ENCODE data around the gene DNAH2. TPM values are rescaled to one million over a fixed set of nuclear protein-coding genes. Genes with fewer than 3 reads are reported as not detected.

DNAH2 gene
- polyA plus RNA-seq, 1 of the 3 experiments (the other 2 are of a cell fraction), result 0.13 TPM

- CTCF ChIA-PET, result no interaction called here
- TF ChIP-seq IRF3 (IDR thresholded peaks at IDR 0.05; ENCODE audit: low read depth, low read length), result no peak
- no peak for TF ChIP-seq EZH2phosphoT487 (IDR thresholded peaks at IDR 0.05; ENCODE audit: borderline replicate concordance, low read depth)
- no peak for TF ChIP-seq RCOR1 (IDR thresholded peaks at IDR 0.05; ENCODE audit: low read length)
- no peak for TF ChIP-seq TEAD4 (IDR thresholded peaks at IDR 0.05; ENCODE audit: borderline replicate concordance, insufficient read depth)
- TF ChIP-seq NRF1 (IDR thresholded peaks at IDR 0.05; ENCODE audit: low read depth, low read length), result no peak
- TF ChIP-seq PBX3 (IDR thresholded peaks at IDR 0.05), result no peak
- TF ChIP-seq MAX (IDR thresholded peaks at IDR 0.05; ENCODE audit: low read depth), result no peak
- TF ChIP-seq, protein P1, sequence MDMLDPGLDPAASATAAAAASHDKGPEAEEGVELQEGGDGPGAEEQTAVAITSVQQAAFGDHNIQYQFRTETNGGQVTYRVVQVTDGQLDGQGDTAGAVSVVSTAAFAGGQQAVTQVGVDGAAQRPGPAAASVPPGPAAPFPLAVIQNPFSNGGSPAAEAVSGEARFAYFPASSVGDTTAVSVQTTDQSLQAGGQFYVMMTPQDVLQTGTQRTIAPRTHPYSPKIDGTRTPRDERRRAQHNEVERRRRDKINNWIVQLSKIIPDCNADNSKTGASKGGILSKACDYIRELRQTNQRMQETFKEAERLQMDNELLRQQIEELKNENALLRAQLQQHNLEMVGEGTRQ (IDR thresholded peaks at IDR 0.05; ENCODE audit: borderline replicate concordance, low read depth, low read length), result no peak
- no peak for TF ChIP-seq REST (IDR thresholded peaks at IDR 0.05; ENCODE audit: low read depth, low read length)
- TF ChIP-seq RAD21 (IDR thresholded peaks at IDR 0.05; ENCODE audit: low read length), result no peak
- no peak for TF ChIP-seq ELF1 (IDR thresholded peaks at IDR 0.05)
- no peak for TF ChIP-seq YY1 (IDR thresholded peaks at IDR 0.05; ENCODE audit: low read depth)
- TF ChIP-seq, protein P2, sequence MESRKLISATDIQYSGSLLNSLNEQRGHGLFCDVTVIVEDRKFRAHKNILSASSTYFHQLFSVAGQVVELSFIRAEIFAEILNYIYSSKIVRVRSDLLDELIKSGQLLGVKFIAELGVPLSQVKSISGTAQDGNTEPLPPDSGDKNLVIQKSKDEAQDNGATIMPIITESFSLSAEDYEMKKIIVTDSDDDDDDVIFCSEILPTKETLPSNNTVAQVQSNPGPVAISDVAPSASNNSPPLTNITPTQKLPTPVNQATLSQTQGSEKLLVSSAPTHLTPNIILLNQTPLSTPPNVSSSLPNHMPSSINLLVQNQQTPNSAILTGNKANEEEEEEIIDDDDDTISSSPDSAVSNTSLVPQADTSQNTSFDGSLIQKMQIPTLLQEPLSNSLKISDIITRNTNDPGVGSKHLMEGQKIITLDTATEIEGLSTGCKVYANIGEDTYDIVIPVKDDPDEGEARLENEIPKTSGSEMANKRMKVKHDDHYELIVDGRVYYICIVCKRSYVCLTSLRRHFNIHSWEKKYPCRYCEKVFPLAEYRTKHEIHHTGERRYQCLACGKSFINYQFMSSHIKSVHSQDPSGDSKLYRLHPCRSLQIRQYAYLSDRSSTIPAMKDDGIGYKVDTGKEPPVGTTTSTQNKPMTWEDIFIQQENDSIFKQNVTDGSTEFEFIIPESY (IDR thresholded peaks at IDR 0.05; ENCODE audit: borderline replicate concordance, low read depth), result no peak
Observed at GRCh38 chr17:7794075-7794663, 76.6 kb downstream of the DNAH2 start.

More at GRCh38 chr17:7794075-7794663, 76.6 kb downstream of the DNAH2 start:
- no peak overlapping the region for H3K4me2 ChIP-seq
- WGBS (ENCODE audit: low lambda C conversion rate), result 78% methylated on average over 19 of the region's 19 CpGs
- no peaks in the 10 kb centered on the region for H3K27me3 ChIP-seq (ENCODE audit: insufficient read depth)
- H3K79me2 ChIP-seq (ENCODE audit: insufficient read depth), result no peaks in the 10 kb centered on the region
- H3K27ac ChIP-seq (ENCODE audit: low read depth in 2 of 2, low read length in 1 of 2), result no peak overlapping the region
- no peaks in the 10 kb centered on the region for H3K36me3 ChIP-seq (replicated peaks in 1 of 2; ENCODE audit: control insufficient read depth in 1 of 2, insufficient read depth in 2 of 2, low read length in 1 of 2)
- no peak for DNase-seq
- no peaks in the 10 kb centered on the region for H3K4me1 ChIP-seq (ENCODE audit: control insufficient read depth in 1 of 2, insufficient read depth in 2 of 2, low read depth in 1 of 2, low read length in 1 of 2)
- H3K9ac ChIP-seq, result no peak overlapping the region
- POLR2A ChIA-PET, result no interaction called here
- no peaks in the 10 kb centered on the region for H4K20me1 ChIP-seq (ENCODE audit: insufficient read depth)
- no peaks in the 10 kb centered on the region for H3K9me2 ChIP-seq
- no peaks in the 10 kb centered on the region for H3K9me3 ChIP-seq
- H3F3A ChIP-seq (replicated peaks; ENCODE audit: insufficient read depth), result no peaks in the 10 kb centered on the region
- no peak overlapping the region for H2AFZ ChIP-seq (ENCODE audit: low read depth)
- no peak overlapping the region for H3K4me3 ChIP-seq (ENCODE audit: low read depth in 2 of 2, low read length in 1 of 2)

Data from SK-N-SH (cell line).